GM13976 (cell line): ENCODE data around the gene PKIB.

Experiments
- DNase-seq: peaks from one replicate; pipeline ENCODE4 v3.0.0; 2012; ENCODE audit warnings: low spot score
- in situ Hi-C: fragments of 300-500 bp; cut with MboI; formaldehyde crosslinking; loops from one replicate; pipeline ENCODE4 v1.12.0; 2022; ENCODE audit warnings: low sequenced_read_pairs, mixed read lengths, inconsistent platforms; ENCODE audit not compliant: unreplicated experiment
- TF ChIP-seq, protein P1 (sequence below): IDR thresholded peaks from 2 replicates; pipeline ENCODE4 v1.5.1; 2012; ENCODE audit warnings: borderline replicate concordance, mild to moderate bottlenecking; ENCODE audit not compliant: insufficient read depth; ENCODE audit errors: extremely low read depth, missing control alignments, control extremely low read depth

Gene PKIB

DNA sequence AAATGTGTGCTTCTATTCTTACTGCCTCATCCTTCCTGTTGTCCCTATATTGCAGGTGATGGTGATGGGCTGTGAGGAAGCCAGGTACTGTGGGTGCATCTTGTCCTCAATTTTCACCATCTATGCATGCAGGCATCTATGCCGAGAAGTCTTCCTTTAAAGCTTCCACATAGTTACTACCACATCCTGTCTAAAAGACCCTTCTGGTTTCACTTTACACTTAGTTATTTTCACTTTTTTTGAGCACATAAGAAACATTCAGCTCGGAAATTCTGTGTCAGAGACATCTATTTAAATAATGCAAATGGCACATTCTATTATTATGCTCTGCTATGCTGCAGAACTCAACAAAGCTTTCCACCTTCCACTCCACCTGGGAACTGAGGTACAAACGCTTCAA, 141.1 kb downstream of the PKIB start:
- TF ChIP-seq, protein P1, sequence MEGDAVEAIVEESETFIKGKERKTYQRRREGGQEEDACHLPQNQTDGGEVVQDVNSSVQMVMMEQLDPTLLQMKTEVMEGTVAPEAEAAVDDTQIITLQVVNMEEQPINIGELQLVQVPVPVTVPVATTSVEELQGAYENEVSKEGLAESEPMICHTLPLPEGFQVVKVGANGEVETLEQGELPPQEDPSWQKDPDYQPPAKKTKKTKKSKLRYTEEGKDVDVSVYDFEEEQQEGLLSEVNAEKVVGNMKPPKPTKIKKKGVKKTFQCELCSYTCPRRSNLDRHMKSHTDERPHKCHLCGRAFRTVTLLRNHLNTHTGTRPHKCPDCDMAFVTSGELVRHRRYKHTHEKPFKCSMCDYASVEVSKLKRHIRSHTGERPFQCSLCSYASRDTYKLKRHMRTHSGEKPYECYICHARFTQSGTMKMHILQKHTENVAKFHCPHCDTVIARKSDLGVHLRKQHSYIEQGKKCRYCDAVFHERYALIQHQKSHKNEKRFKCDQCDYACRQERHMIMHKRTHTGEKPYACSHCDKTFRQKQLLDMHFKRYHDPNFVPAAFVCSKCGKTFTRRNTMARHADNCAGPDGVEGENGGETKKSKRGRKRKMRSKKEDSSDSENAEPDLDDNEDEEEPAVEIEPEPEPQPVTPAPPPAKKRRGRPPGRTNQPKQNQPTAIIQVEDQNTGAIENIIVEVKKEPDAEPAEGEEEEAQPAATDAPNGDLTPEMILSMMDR = no peak
- in situ Hi-C loops = no loop called here
- no peak for DNase-seq

DNA sequence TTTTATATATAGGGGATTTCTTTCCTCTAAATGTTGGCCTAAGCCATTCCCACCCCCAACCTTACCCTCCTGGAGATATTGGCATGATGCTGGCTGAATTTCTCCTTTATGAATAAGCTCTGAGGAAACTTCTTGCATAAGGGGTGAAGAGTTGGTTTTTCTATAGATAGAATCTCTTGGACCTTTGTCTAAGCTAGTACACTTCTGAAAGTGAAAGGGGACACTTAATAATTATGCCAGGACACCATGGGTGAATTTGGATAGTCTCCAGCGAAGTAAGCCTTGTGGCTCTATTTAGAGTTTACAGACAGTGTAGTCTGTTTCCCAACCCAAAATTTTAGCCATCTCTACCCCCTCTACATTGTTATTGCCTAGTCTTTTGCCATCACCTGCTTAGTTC, 142.3 kb downstream of the PKIB start:
- no peak for DNase-seq
- TF ChIP-seq, protein P1 = no peak
- in situ Hi-C loops = no loop called here

DNA sequence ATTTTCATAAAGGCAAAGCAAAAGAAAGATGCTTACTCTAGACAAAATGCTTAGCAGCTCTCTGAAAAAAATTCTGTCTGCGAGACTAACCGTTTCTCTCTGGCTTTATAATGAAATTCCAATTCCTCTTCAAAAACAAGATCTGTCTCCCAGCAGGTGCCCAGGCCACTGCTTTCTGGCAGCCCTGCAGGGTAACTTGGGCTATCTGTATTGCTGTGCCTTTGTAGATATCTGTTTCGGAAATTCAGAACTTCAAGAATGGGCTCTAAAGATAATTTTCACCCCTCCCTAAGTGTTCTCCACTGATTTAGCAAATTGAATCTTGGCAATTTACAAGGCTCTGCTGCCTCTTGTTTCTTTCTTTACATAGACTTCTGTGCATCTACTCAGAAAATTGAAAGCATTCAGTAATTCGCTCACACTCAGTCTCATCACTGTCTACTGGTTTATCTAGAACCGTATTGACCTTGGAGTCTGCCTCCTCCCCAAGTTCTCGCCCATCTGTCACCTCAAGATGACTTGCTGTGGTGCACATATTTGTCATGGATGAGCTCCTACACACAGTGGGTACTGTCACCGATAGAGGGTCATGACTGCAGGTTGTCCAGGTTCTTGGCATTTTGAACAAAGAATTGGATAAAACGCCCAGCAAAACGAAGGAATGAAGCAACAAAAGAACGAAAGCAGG, 142.9 kb downstream of the PKIB start:
- in situ Hi-C loops = no loop called here
- no peak for DNase-seq
- TF ChIP-seq, protein P1 = no peak

DNA sequence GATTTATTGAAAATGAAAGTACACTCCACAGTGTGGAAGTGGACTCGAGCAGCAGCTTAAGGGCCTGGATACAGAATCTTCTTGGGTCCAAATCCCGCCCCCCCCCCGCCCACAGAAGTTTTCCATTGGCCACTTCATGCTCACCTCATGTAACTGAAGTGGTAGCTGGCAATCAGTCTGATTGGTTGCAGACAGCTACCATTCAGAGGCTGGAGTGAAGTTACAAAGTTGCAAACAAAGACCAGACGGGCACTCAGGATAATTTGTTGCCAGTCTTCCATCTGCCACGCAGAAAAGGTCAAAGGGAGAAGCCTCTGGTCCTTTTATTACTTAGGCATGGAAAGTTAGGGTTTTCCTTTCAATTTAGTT, 143.5 kb downstream of the PKIB start:
- DNase-seq = no peak
- TF ChIP-seq, protein P1 = no peak
- in situ Hi-C loops = no loop called here

DNA sequence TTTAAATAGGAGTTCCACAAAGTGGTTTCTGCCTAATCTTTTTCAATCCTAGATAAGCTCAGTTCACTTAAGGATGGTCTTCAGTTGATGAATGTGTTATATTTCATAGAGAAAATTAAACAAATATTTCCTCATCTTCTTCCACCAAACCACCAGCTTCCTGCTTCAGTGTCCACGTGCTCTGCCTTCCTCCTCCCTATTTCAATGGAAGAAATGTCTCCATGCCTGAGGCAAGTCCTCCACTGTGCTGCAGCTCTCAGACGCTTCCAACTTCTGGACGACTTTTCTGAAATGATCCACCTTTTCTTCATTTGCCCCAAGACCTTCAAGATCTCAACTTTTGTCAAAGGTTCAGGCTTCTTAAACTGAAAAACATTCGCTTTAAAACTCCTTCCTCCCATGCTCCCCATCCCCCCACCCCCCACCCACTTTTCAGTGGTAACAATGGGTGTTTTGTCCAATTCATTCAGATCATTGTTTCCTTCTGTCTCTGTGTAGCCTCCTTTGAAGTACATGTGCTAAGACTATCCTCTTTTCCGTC, 144.1 kb downstream of the PKIB start:
- no peak for DNase-seq
- TF ChIP-seq, protein P1 = no peak
- in situ Hi-C loops = no loop called here

DNA sequence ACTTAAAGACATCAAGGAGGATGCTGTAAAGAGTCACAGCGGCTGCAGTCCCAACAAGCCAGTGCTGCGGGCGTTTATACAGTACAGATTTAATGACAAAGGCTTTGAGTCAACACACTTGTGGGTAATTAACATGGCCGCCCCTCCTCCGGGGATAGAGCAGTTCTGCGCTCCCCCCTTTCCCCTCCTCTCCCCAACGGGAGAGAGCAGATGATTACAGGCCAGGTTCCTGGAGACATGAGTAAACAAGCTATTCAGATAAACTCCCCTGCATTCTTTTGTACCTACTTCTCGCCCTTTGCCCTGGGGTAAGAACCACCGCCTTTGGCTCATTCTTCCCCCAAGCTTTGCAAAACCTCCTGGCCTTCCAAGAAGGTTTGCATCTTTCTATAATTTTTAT, 145.7 kb downstream of the PKIB start:
- TF ChIP-seq, protein P1 = no peak
- DNase-seq = no peak
- in situ Hi-C loops = no loop called here

DNA sequence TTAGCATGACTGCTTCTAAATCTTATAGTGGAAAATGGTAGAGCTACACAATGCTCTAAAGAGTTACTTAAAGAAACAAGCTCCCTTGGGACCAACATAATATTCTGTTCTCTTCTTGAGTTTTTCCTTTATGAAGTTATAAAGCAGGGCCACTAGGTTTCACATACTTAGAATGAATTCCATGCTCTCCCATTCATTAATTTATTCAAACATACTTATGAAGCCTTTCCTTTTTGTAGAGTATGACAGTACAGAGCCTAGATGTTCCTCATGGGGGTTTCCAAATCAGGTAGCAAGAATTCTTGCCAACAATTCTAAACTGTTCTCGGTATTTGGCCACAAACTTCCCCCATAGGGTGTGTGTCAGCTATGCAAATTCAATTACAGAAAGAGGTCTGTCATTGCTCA, 148.7 kb downstream of the PKIB start:
- TF ChIP-seq, protein P1 = no peak
- in situ Hi-C loops = no loop called here
- no peak for DNase-seq
